Hematopoietic multipotent progenitor cell treated with erythropoietin and hydrocortisone succinate and interleukin-3 and kit ligand, for 17 days (in vitro differentiated cells): Measurements from ENCODE around the gene KLHDC4.
A peak's percentile ranks its signal among the peaks of the same experiment; 100 is the strongest.
"Not testable (repeated sequence)": the region's sequence is repeated elsewhere in the genome, so short reads cannot be mapped to it uniquely, and the experiment has no call there.

ENCODE experiments used
- DNase-seq: peaks from one replicate; pipeline ENCODE4 v3.0.0-alpha.2; 2015; ENCODE audit warnings: low spot score

KLHDC4 gene

GRCh38 chr16:87788730-87789436 lies 23.1 kb upstream of the KLHDC4 start:
- DNase-seq, result not testable (repeated sequence)

- DNase-seq, result not testable (repeated sequence)
These were observed 21.8 kb upstream of the KLHDC4 start for GRCh38 chr16:87787451-87788091.

GRCh38 chr16:87784812-87785211 lies 19.0 kb upstream of the KLHDC4 start:
- DNase-seq, result no peak

GRCh38 chr16:87782033-87782432 lies 16.2 kb upstream of the KLHDC4 start:
- no peak for DNase-seq

- no peak for DNase-seq
These were observed 14.7 kb upstream of the KLHDC4 start for GRCh38 chr16:87780385-87780989.

- peak; percentile 92 for DNase-seq
These were observed 13.2 kb upstream of the KLHDC4 start for GRCh38 chr16:87778830-87779579.

- DNase-seq, result peak; percentile 43
These were observed 12.7 kb upstream of the KLHDC4 start for GRCh38 chr16:87778476-87778829.

GRCh38 chr16:87773836-87774235 lies 8.1 kb upstream of the KLHDC4 start:
- not testable (repeated sequence) for DNase-seq

- DNase-seq, result not testable (repeated sequence)
These were observed 1.7 kb upstream of the KLHDC4 start for GRCh38 chr16:87767456-87767855.

GRCh38 chr16:87766485-87766797 lies 655 bp upstream of the KLHDC4 start:
- no peak for DNase-seq

GRCh38 chr16:87765473-87765775 lies 362 bp downstream of the KLHDC4 start:
- DNase-seq, result no peak

GRCh38 chr16:87764600-87765472 lies 950 bp downstream of the KLHDC4 start:
- no peak for DNase-seq

GRCh38 chr16:87762620-87763019 lies 3.2 kb downstream of the KLHDC4 start:
- no peak for DNase-seq

- no peak for DNase-seq
These were observed 3.7 kb downstream of the KLHDC4 start for GRCh38 chr16:87762071-87762571.

- peak; percentile 42 for DNase-seq
These were observed 4.7 kb downstream of the KLHDC4 start for GRCh38 chr16:87761060-87761459.

- DNase-seq, result no peak
These were observed 7.9 kb downstream of the KLHDC4 start for GRCh38 chr16:87757841-87758426.

GRCh38 chr16:87754535-87754934 lies 11.3 kb downstream of the KLHDC4 start:
- no peak for DNase-seq

GRCh38 chr16:87747626-87748414 lies 18.0 kb downstream of the KLHDC4 start:
- DNase-seq, result no peak

- no peak for DNase-seq
These were observed 19.6 kb downstream of the KLHDC4 start for GRCh38 chr16:87746178-87746577.

- peak; percentile 16 for DNase-seq
These were observed 20.9 kb downstream of the KLHDC4 start for GRCh38 chr16:87744750-87745514.
